ENCODE results near the gene FXN.

DNA sequence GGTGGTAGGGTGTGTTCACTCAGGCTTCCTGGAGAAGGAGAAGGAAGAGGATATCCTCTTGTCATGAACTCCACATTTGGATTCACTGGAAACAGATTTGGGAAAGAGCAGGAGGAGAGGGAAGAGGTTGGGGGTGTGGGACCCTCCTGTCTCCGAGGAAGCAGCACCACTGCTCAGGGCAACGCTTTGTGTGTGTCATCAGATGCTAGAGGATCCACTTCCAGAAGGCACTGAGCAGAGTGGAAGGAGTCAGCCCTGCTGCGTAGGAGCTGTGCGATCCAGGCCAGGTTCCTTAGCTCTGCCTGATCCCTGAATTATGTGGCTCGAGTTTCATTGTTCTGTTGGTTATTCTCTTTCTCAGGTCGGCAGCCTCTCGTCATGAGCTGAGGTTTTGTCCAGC, 101.2 kb downstream of the FXN start:
- no peak for TF ChIP-seq EZH2 (optimal IDR thresholded peaks at IDR 0.05; ENCODE audit: low read depth, low read length)
- TF ChIP-seq, protein P1, sequence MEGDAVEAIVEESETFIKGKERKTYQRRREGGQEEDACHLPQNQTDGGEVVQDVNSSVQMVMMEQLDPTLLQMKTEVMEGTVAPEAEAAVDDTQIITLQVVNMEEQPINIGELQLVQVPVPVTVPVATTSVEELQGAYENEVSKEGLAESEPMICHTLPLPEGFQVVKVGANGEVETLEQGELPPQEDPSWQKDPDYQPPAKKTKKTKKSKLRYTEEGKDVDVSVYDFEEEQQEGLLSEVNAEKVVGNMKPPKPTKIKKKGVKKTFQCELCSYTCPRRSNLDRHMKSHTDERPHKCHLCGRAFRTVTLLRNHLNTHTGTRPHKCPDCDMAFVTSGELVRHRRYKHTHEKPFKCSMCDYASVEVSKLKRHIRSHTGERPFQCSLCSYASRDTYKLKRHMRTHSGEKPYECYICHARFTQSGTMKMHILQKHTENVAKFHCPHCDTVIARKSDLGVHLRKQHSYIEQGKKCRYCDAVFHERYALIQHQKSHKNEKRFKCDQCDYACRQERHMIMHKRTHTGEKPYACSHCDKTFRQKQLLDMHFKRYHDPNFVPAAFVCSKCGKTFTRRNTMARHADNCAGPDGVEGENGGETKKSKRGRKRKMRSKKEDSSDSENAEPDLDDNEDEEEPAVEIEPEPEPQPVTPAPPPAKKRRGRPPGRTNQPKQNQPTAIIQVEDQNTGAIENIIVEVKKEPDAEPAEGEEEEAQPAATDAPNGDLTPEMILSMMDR (IDR thresholded peaks at IDR 0.05; ENCODE audit: low read length), result no peak

Data from MM.1S (cell line).